SK-N-SH treated with all-trans-retinoic acid at 6 μM for 48 hours (cell line): ENCODE data around the gene TMEM244.

ENCODE experiments used
- ATAC-seq: fragments of 200-7000 bp; cut with Tn5 transposase; 3 replicates; pipeline ENCODE4 v1.9.1; 2020; ENCODE audit warnings: mild to moderate bottlenecking, moderate library complexity
- ARNTL ChIP-seq: fragments of 450-650 bp; formaldehyde crosslinking; IDR thresholded peaks from 2 replicates; pipeline ENCODE4 v1.5.0; 2020; ENCODE audit warnings: low read depth, mild to moderate bottlenecking, moderate library complexity, borderline replicate concordance
- BACH2 ChIP-seq: fragments of 250-450 bp; sonication (Bioruptor Pico); IDR thresholded peaks from 2 replicates; pipeline ENCODE4 v1.9.0; 2021; ENCODE audit warnings: mild to moderate bottlenecking, borderline replicate concordance
- CSDC2 ChIP-seq: fragments of 250-450 bp; sonication (Bioruptor Pico); IDR thresholded peaks from 2 replicates; pipeline ENCODE4 v1.5.0; 2020; ENCODE audit warnings: mild to moderate bottlenecking, moderate library complexity
- CSRNP3 ChIP-seq: fragments of 250-450 bp; sonication (Bioruptor Pico); IDR thresholded peaks from 2 replicates; pipeline ENCODE4 v1.5.1; 2021; ENCODE audit warnings: mild to moderate bottlenecking, moderate library complexity
- ESRRG ChIP-seq: fragments of 250-450 bp; sonication (Bioruptor Pico); IDR thresholded peaks from 2 replicates; pipeline ENCODE4 v1.6.1; 2021; ENCODE audit warnings: mild to moderate bottlenecking
- GLIS3 ChIP-seq: fragments of 250-450 bp; sonication (Bioruptor Pico); IDR thresholded peaks from 2 replicates; pipeline ENCODE4 v1.5.0; 2020; ENCODE audit warnings: mild to moderate bottlenecking, moderate library complexity
- ISL1 ChIP-seq: fragments of 250-450 bp; sonication (Bioruptor Pico); IDR thresholded peaks from 2 replicates; pipeline ENCODE4 v2.1.2; 2022; ENCODE audit warnings: mild to moderate bottlenecking, moderate library complexity
- OSR1 ChIP-seq: fragments of 250-450 bp; sonication (Bioruptor Pico); IDR thresholded peaks from 2 replicates; pipeline ENCODE4 v1.8.0; 2022; ENCODE audit warnings: moderate library complexity, mild to moderate bottlenecking, inconsistent platforms
- PATZ1 ChIP-seq: fragments of 250-450 bp; sonication (Bioruptor Pico); IDR thresholded peaks from 2 replicates; pipeline ENCODE4 v1.8.0; 2020; ENCODE audit warnings: mild to moderate bottlenecking, moderate library complexity, borderline replicate concordance
- POU6F1 ChIP-seq: fragments of 250-450 bp; sonication (Bioruptor Pico); IDR thresholded peaks from 2 replicates; pipeline ENCODE4 v1.8.0; 2021; ENCODE audit warnings: low read depth, mild to moderate bottlenecking, moderate library complexity, borderline replicate concordance
- PPARA ChIP-seq: fragments of 250-450 bp; sonication (Bioruptor Pico); IDR thresholded peaks from 2 replicates; pipeline ENCODE4 v1.5.0; 2020; ENCODE audit warnings: mild to moderate bottlenecking, borderline replicate concordance
- RARB ChIP-seq: fragments of 250-450 bp; sonication (Bioruptor Pico); IDR thresholded peaks from 2 replicates; pipeline ENCODE4 v1.8.0; 2021; ENCODE audit warnings: mild to moderate bottlenecking, moderate library complexity
- SNAI2 ChIP-seq: fragments of 250-450 bp; sonication (Bioruptor Pico); IDR thresholded peaks from 2 replicates; pipeline ENCODE4 v1.5.0; 2020; ENCODE audit warnings: mild to moderate bottlenecking, moderate library complexity
- TCF4 ChIP-seq: fragments of 250-450 bp; sonication (Bioruptor Pico); IDR thresholded peaks from 2 replicates; pipeline ENCODE4 v1.8.0; 2021; ENCODE audit warnings: mild to moderate bottlenecking, moderate library complexity, borderline replicate concordance
- TOX ChIP-seq: fragments of 250-450 bp; sonication (Bioruptor Pico); IDR thresholded peaks from 2 replicates; pipeline ENCODE4 v1.8.0; 2021; ENCODE audit warnings: mild to moderate bottlenecking, moderate library complexity, borderline replicate concordance
- ZC3H10 ChIP-seq: fragments of 250-450 bp; sonication (Bioruptor Pico); IDR thresholded peaks from 2 replicates; pipeline ENCODE4 v1.5.1; 2021; ENCODE audit warnings: mild to moderate bottlenecking, moderate library complexity
- ZFP3 ChIP-seq: fragments of 250-450 bp; sonication (Bioruptor Pico); IDR thresholded peaks from 2 replicates; pipeline ENCODE4 v1.5.0; 2020; ENCODE audit warnings: mild to moderate bottlenecking, moderate library complexity
- ZNF565 ChIP-seq: fragments of 450-650 bp; formaldehyde crosslinking; conservative IDR thresholded peaks from 2 replicates; pipeline ENCODE4 v1.5.0; 2020; ENCODE audit warnings: low read depth, mild to moderate bottlenecking, moderate library complexity
- ZNF70 ChIP-seq: fragments of 450-650 bp; formaldehyde crosslinking; IDR thresholded peaks from 2 replicates; pipeline ENCODE4 v1.5.0; 2020; ENCODE audit warnings: mild to moderate bottlenecking, moderate library complexity
- ZNF8 ChIP-seq: fragments of 450-650 bp; formaldehyde crosslinking; IDR thresholded peaks from 2 replicates; pipeline ENCODE4 v1.5.0; 2020; ENCODE audit warnings: mild to moderate bottlenecking, moderate library complexity

TMEM244 gene

GRCh38 chr6:129867403-129867802, 6.3 kb upstream of the TMEM244 start:
- ATAC-seq: no peak
- TF ChIP-seq ZNF565 (CRISPR knock-in tag): no peak
- no peak for TF ChIP-seq ZNF70
- no peak for TF ChIP-seq ISL1 (CRISPR knock-in tag)
- TF ChIP-seq PATZ1 (CRISPR knock-in tag): no peak
- TF ChIP-seq POU6F1 (CRISPR knock-in tag): no peak
- TF ChIP-seq PPARA (CRISPR knock-in tag): no peak
- no peak for TF ChIP-seq TCF4 (CRISPR knock-in tag)
- no peak for TF ChIP-seq ZC3H10 (CRISPR knock-in tag)
- no peak for TF ChIP-seq ARNTL (CRISPR knock-in tag)
- TF ChIP-seq TOX (CRISPR knock-in tag): no peak
- TF ChIP-seq OSR1 (CRISPR knock-in tag): no peak
- no peak for TF ChIP-seq BACH2 (CRISPR knock-in tag)
- TF ChIP-seq CSRNP3 (CRISPR knock-in tag): no peak
- TF ChIP-seq RARB: no peak
- no peak for TF ChIP-seq SNAI2 (CRISPR knock-in tag)

- TF ChIP-seq POU6F1 (CRISPR knock-in tag): no peak
- TF ChIP-seq BACH2 (CRISPR knock-in tag): no peak
- no peak for TF ChIP-seq CSDC2
- TF ChIP-seq ZFP3: no peak
- no peak for TF ChIP-seq ZNF8 (CRISPR knock-in tag)
- TF ChIP-seq ESRRG: no peak
- no peak for ATAC-seq
Measured at GRCh38 chr6:129866688-129867087, 5.6 kb upstream of the TMEM244 start.

GRCh38 chr6:129866256-129866655, 5.1 kb upstream of the TMEM244 start:
- ATAC-seq: no peak
- TF ChIP-seq ZNF8 (CRISPR knock-in tag) (no peak), ZNF70 (no peak), GLIS3 (CRISPR knock-in tag) (no peak), BACH2 (CRISPR knock-in tag) (no peak), ESRRG (no peak)

GRCh38 chr6:129865013-129865412, 3.9 kb upstream of the TMEM244 start:
- no peak for TF ChIP-seq ARNTL (CRISPR knock-in tag)
- no peak for TF ChIP-seq CSRNP3 (CRISPR knock-in tag)
- TF ChIP-seq PATZ1 (CRISPR knock-in tag): no peak
- TF ChIP-seq PPARA (CRISPR knock-in tag): no peak
- TF ChIP-seq OSR1 (CRISPR knock-in tag): no peak
- TF ChIP-seq, all 23 proteins: peak for 0
- ATAC-seq: no peak
